CD4-positive, alpha-beta T cell treated with Interleukin-17A for 4 hours (primary cell): ENCODE measurements around the gene MAP1LC3B.

Experiments
- DNase-seq: peaks from one replicate; pipeline ENCODE4 v3.0.0-alpha.2; 2020; ENCODE audit warnings: mixed read lengths

The MAP1LC3B gene

GRCh38 chr16:87391950-87392820, at the start of gene MAP1LC3B:
Gene MAP1LC3B (plus strand): TSS chr16:87392336. CDS start chr16:87392428, 92 bp downstream.
- peak; percentile 98 for DNase-seq

GRCh38 chr16:87342504-87342903, 49.6 kb upstream of the MAP1LC3B start:
- DNase-seq: no peak

GRCh38 chr16:87342978-87343752, 49.0 kb upstream of the MAP1LC3B start:
- DNase-seq: no peak

- DNase-seq: no peak
Observed at GRCh38 chr16:87343753-87344050, 48.4 kb upstream of the MAP1LC3B start.

GRCh38 chr16:87344165-87344930, 47.8 kb upstream of the MAP1LC3B start:
- peak; percentile 25 for DNase-seq

- peak; percentile 83 for DNase-seq
Observed at GRCh38 chr16:87344931-87345631, 47.1 kb upstream of the MAP1LC3B start.

- DNase-seq: no peak
Observed at GRCh38 chr16:87345726-87346424, 46.3 kb upstream of the MAP1LC3B start.

- no peak for DNase-seq
Observed at GRCh38 chr16:87346517-87347060, 45.5 kb upstream of the MAP1LC3B start.

GRCh38 chr16:87347932-87348615, 44.1 kb upstream of the MAP1LC3B start:
- no peak for DNase-seq

- no peak for DNase-seq
Observed at GRCh38 chr16:87348616-87349157, 43.4 kb upstream of the MAP1LC3B start.

GRCh38 chr16:87350031-87350430, 42.1 kb upstream of the MAP1LC3B start:
- DNase-seq: no peak

GRCh38 chr16:87350681-87351319, 41.3 kb upstream of the MAP1LC3B start:
- no peak for DNase-seq

- no peak for DNase-seq
Observed at GRCh38 chr16:87351320-87351698, 40.8 kb upstream of the MAP1LC3B start.

- no peak for DNase-seq
Observed at GRCh38 chr16:87352818-87353217, 39.3 kb upstream of the MAP1LC3B start.

- no peak for DNase-seq
Observed at GRCh38 chr16:87353613-87354012, 38.5 kb upstream of the MAP1LC3B start.

GRCh38 chr16:87356491-87356853, 35.7 kb upstream of the MAP1LC3B start:
- DNase-seq: no peak

GRCh38 chr16:87358250-87358649, 33.9 kb upstream of the MAP1LC3B start:
- DNase-seq: no peak

GRCh38 chr16:87358696-87359095, 33.4 kb upstream of the MAP1LC3B start:
- no peak for DNase-seq

- DNase-seq: no peak
Observed at GRCh38 chr16:87359121-87359520, 33.0 kb upstream of the MAP1LC3B start.

GRCh38 chr16:87360862-87361610, 31.1 kb upstream of the MAP1LC3B start:
- no peak for DNase-seq
